Retinal pigment epithelial cell (primary cell): ENCODE measurements around the gene SELENOK.

ENCODE experiments used
- DNase-seq: peaks from one replicate; pipeline ENCODE4 v3.0.0-alpha.2; 2010; ENCODE audit warnings: low read depth
- H3K4me3 ChIP-seq: 2 replicates; pipeline ENCODE4 v1.5.1; 2011; ENCODE audit warnings: mild to moderate bottlenecking, low read length, control low read depth, moderate library complexity
- CTCF ChIP-seq: conservative IDR thresholded peaks from 2 replicates; pipeline ENCODE4 v1.5.1; 2011; ENCODE audit warnings: low read depth, low read length, control low read depth, inconsistent platforms

SELENOK gene

GRCh38 chr3:53884623-53885022 is 7.0 kb downstream of the SELENOK start:
- DNase-seq = no peak
- TF ChIP-seq CTCF = no peak
- H3K4me3 ChIP-seq = no peak overlapping the region

DNA sequence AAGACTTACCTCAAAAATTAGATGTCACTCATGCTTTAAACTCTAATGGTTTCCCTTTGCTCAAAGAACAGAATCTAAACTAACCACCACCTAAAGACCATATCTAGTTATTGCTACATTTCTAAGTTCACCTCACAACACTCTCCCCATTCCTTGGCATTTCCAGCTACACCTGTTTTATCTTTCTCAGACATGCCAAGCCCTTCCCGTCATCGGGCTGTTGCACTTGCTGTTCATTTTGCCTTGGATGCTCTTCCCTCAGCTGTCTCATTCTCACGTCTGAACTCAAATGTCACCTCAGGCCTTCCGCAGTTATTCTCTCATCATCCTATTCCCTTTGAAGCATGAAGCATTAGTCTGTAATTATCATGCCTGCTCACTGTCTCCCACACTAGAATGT is 8.7 kb downstream of the SELENOK start:
- H3K4me3 ChIP-seq = no peak overlapping the region
- no peak for TF ChIP-seq CTCF

DNA sequence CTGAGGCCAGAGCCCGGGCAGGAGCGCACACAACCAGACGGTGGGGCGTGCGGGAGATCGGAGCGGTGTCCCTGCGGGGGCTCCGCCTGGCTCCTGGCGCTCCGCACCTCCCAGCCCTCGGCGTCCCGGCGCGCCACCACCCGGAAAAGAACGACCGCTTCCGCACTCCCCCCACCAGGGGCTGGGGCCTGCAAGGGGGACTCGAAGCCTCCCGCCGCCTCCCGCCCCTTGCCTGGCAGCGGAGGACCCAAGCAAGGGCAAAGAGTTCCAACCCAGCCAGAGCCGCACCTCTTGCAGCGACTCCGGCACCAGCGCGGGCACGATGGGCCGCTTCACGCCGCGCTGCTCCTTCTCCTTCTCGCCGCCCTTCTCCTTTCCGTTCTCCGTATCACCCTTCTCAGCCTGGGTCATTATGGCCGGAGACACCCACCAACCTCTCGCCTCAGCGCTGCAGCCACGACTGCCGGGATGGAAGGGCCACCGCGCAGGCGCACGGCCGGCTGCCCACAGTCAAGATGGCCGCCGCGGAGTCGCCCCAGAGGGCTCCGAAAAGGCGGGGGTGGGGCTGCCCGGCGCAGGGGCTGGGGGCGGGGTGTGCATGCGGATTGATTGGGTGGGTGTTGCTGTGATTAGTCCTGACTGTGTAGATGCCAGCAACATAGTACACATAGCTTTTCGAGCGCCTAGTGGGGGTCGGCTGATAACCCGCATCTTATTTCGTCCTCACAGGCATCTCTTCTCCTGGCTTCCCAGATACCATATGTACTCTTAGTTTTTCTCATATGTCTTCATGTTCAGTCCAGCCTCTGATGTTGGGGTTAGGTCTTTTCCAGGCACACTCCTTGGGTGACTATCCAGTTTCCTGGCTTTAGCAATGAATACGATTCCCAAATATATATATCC is 9.7 kb downstream of the SELENOK start, which contains the start of gene ACTR8:
Gene ACTR8, minus strand, starts transcription at position 462 of the 903 bp plus-strand sequence. Its CDS starts 51 bp downstream, at position 411.
- peak within 1 kb of the TSS; percentile 76 for H3K4me3 ChIP-seq
- peak; percentile 45 for DNase-seq
- peak; percentile 9 for TF ChIP-seq CTCF

More for the DNA sequence above, 8.7 kb downstream of the SELENOK start:
- no peak for DNase-seq

DNA sequence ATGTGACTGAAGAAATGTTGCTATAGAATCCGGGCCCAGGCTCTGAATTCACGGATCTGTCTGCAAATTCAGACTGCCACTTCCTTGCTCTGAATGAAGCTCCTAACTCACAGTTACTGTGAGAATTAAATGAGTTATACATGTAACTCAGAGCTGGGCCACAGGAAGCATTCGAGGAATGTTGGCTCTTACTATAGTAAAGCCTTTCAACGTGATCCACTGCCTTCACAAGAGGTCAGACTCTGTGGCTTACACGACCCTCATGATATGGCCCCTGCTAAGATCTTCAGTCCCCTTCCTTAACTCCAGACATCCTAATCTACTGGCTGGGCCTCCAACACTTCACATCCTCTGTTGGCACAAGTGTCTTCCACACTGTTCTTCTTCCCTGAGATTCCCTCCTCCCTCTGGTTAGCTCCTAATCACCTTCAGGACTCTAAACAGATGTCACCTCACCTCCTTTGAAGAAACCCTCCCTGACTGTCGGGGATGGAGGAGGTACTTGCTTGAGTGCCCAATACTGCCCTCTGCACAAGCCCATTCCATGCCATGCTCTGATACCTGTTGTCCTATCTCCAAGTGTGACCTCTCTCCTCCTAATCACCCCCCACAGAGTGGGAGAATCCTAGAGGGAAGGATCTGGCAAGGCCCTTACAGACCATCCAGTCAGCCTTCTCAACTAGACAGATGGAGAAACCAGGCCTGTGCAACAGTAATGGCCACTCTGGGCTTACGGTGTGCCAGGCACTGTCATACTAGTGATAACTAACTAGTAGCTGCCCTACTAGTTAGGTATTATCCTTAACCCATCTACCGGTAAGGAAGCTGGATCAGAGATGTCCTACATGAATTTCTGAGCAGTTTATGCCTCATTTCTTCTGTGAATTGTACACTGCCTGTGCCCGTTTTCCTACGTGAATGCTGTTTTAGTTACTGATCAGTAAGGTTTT is 11.0 kb downstream of the SELENOK start:
- H3K4me3 ChIP-seq = peak overlapping the region; percentile 76
- peak; percentile 84 for DNase-seq
- TF ChIP-seq CTCF = no peak

GRCh38 chr3:53865732-53866499 is 25.7 kb downstream of the SELENOK start:
- DNase-seq = no peak
- TF ChIP-seq CTCF = no peak
- H3K4me3 ChIP-seq = no peak overlapping the region

GRCh38 chr3:53863145-53863544 is 28.5 kb downstream of the SELENOK start:
- no peak for DNase-seq
- no peak overlapping the region for H3K4me3 ChIP-seq
- TF ChIP-seq CTCF = no peak
